ENCODE measurements around the gene ARHGEF39.

ARHGEF39 gene

DNA sequence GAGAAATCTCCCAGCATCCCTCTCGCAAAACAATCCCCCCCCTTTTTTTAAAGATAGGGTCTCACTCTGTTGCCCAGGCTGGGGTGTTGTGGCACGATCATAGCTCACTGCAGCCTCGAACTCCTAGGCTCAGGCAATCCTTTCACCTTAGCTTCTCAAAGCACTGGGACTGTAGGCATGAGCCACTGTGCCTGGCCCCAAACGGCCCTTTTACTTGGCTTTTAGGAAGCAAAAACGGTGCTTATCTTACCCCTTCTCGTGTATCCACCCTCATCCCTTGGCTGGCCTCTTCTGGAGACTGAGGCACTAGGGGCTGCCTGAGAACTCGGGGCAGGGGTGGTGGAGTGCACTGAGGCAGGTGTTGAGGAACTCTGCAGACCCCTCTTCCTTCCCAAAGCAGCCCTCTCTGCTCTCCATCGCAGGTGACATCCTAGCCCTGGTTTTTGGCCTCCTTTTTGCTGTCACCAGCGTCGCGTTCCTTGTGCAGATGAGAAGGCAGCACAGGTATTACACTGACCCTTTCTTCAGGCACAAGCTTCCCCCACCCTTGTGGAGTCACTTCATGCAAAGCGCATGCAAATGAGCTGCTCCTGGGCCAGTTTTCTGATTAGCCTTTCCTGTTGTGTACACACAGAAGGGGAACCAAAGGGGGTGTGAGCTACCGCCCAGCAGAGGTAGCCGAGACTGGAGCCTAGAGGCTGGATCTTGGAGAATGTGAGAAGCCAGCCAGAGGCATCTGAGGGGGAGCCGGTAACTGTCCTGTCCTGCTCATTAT lies 15.5 kb upstream of the ARHGEF39 start:
- DNase-seq (ENCODE audit: extremely low spot score, insufficient read length, low read depth) (no peak), FAIRE-seq (peak; percentile 49)

DNA sequence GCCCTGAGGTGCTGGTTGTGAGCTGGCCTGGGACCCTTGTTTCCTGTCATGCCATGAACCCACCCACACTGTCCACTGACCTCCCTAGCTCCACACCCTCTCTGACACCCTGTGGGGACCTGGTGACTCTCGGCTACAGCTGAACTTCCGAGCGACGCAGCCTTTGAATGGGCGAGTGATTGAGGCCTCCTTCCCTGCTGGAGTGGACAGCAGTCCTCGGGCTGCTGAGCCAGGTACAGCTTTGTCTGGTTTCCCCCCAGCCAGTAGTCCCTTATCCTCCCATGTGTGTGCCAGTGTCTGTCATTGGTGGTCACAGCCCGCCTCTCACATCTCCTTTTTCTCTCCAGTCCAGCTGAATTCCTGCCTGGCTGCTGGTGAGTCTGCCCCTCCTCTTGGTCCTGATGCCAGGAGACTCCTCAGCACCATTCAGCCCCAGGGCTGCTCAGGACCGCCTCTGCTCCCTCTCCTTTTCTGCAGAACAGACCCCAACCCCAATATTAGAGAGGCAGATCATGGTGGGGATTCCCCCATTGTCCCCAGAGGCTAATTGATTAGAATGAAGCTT lies 14.9 kb upstream of the ARHGEF39 start:
- no peak for DNase-seq (ENCODE audit: extremely low spot score, insufficient read length, low read depth)
- FAIRE-seq, result no peak

DNA sequence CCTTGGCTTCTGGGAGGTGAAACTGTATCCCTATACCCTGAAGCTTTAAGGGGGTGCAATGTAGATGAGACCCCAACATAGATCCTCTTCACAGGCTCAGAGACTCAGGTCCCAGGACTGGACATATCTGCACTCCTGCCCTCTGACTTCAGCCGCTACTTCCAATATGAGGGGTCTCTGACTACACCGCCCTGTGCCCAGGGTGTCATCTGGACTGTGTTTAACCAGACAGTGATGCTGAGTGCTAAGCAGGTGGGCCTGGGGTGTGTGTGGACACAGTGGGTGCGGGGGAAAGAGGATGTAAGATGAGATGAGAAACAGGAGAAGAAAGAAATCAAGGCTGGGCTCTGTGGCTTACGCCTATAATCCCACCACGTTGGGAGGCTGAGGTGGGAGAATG lies 14.1 kb upstream of the ARHGEF39 start:
- DNase-seq (ENCODE audit: extremely low spot score, insufficient read length, low read depth) (no peak), FAIRE-seq (no peak)

DNA sequence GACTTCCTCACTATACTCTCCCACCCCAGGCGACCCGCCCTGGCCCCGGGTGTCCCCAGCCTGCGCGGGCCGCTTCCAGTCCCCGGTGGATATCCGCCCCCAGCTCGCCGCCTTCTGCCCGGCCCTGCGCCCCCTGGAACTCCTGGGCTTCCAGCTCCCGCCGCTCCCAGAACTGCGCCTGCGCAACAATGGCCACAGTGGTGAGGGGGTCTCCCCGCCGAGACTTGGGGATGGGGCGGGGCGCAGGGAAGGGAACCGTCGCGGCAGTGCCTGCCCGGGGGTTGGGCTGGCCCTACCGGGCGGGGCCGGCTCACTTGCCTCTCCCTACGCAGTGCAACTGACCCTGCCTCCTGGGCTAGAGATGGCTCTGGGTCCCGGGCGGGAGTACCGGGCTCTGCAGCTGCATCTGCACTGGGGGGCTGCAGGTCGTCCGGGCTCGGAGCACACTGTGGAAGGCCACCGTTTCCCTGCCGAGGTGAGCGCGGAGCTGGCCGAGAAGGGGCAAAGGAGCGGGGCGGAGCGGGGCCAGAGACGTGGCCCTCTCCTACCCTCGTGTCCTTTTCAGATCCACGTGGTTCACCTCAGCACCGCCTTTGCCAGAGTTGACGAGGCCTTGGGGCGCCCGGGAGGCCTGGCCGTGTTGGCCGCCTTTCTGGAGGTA lies 10.9 kb upstream of the ARHGEF39 start:
- no peak for DNase-seq (ENCODE audit: extremely low spot score, insufficient read length, low read depth)

DNA sequence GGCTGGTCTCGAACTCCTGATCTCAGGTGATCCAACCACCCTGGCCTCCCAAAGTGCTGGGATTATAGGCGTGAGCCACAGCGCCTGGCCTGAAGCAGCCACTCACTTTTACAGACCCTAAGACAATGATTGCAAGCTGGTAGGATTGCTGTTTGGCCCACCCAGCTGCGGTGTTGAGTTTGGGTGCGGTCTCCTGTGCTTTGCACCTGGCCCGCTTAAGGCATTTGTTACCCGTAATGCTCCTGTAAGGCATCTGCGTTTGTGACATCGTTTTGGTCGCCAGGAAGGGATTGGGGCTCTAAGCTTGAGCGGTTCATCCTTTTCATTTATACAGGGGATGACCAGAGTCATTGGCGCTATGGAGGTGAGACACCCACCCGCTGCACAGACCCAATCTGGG lies 10.2 kb upstream of the ARHGEF39 start:
- DNase-seq (ENCODE audit: extremely low spot score, insufficient read length, low read depth), result no peak
- no peak for FAIRE-seq

More for the DNA sequence above, 10.9 kb upstream of the ARHGEF39 start:
- FAIRE-seq, result no peak

DNA sequence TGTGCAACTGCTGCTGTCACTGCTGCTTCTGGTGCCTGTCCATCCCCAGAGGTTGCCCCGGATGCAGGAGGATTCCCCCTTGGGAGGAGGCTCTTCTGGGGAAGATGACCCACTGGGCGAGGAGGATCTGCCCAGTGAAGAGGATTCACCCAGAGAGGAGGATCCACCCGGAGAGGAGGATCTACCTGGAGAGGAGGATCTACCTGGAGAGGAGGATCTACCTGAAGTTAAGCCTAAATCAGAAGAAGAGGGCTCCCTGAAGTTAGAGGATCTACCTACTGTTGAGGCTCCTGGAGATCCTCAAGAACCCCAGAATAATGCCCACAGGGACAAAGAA lies 9.0 kb upstream of the ARHGEF39 start:
- FAIRE-seq, result no peak
- no peak for DNase-seq (ENCODE audit: extremely low spot score, insufficient read length, low read depth)

DNA sequence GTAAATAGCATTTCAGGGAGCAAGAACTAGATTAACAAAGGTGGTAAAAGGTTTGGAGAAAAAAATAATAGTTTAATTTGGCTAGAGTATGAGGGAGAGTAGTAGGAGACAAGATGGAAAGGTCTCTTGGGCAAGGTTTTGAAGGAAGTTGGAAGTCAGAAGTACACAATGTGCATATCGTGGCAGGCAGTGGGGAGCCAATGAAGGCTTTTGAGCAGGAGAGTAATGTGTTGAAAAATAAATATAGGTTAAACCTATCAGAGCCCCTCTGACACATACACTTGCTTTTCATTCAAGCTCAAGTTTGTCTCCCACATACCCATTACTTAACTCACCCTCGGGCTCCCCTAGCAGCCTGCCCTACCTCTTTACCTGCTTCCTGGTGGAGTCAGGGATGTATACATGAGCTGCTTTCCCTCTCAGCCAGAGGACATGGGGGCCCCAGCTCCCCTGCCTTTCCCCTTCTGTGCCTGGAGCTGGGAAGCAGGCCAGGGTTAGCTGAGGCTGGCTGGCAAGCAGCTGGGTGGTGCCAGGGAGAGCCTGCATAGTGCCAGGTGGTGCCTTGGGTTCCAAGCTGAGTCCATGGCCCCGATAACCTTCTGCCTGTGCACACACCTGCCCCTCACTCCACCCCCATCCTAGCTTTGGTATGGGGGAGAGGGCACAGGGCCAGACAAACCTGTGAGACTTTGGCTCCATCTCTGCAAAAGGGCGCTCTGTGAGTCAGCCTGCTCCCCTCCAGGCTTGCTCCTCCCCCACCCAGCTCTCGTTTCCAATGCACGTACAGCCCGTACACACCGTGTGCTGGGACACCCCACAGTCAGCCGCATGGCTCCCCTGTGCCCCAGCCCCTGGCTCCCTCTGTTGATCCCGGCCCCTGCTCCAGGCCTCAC lies 8.4 kb upstream of the ARHGEF39 start, which contains the start of gene CA9:
CA9 (plus strand) TSS at position 797 of the 893 bp plus-strand sequence; CDS start at position 829, 32 bp downstream.
- DNase-seq (ENCODE audit: extremely low spot score, insufficient read length, low read depth) (no peak), FAIRE-seq (no peak)

DNA sequence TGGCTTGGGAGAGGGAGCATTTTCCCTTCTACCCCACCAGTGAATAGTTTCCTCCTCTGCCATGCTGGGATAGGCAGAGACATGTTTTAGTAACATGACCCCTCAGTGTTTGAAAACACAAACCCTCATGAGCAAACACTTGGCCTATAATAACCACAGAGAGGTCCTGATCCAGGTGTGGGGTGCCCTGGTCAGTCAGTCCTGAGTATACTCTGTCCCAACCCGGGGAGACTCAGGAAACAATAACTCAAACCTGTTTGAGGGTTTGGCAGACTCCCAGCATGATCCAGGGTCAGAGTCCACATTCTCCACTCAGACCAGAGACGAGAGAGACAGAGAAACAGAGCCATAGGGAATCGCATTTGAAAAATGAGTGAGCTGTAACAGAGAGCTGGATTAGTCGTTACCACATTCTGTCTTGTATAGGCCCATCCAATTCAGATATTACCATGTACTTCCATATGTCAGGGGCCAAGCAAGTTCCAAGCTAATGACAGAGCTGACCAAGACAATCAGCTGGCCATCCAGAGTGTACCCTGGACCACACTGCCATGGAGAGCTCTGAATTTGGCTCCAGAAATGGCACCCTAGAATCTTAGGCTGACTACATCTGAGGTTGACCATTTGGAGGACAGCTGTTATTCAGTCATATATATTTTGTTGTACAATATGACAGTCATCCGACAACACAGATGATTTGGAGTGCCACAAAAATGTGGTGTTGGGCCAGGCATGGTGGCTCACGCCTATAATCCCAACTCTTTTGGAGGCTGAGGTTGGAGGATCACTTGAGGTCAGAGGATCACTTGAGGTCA lies 4.5 kb upstream of the ARHGEF39 start:
- FAIRE-seq (no peak), DNase-seq (ENCODE audit: extremely low spot score, insufficient read length, low read depth) (no peak)

DNA sequence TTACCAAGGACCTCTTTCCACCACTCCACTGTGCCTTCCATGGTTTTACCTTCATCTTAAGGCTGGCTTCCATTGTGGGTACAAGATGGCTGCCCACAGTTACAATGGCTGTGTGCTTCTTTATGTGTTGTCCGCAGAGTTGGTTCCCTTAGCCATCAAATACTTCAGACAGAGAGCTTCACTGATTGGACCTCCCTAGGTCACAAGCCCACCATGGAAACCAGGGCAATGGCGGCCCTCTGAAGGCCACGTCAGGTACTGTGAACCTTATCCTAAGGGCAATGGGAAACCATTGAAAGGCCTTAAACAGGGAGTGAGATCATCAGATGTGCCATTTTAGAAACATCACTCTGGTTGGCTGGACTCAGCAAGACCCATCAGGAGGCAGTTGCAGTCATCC lies 2.9 kb upstream of the ARHGEF39 start:
- DNase-seq (ENCODE audit: extremely low spot score, insufficient read length, low read depth), result no peak
- FAIRE-seq, result no peak

DNA sequence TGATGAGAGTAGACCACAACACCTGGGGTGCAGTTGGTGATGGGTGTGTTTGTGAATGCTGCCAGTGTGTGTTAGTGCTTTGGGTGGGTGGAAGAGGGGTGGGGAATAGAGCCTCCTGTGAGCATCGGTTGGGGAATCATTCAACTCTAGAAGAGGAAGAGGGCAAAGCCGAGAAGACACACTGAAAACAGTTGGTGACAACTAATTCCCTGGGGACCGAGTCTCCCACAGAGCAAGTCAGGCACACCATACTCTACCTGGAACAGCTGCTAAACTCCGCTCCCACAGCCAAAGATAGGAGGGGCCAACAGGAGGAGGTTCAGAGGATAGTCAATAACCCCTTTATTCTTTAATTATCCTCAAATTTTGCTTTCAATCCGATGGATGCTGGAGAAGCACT lies 1.6 kb upstream of the ARHGEF39 start:
- DNase-seq (ENCODE audit: extremely low spot score, insufficient read length, low read depth), result no peak
- peak; percentile 45 for FAIRE-seq

DNA sequence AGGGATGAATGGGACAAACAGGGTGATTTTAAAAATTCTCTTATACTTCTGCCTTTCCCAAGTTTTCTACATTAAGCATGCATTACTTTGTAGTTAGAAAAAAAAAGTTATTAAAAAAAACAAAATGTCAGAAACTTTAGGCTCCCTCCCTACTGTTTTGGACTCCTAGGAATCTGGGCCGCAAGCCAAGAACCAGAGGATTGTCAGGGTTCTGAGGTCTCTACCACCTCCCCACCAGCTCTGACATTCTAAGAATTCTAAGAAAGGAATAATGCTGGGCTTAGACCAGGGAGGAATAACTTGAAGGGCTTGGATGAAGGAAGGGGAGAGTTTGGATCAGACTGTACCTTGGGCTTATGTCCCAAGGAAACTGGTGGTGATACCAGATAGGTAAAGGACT lies 1.1 kb upstream of the ARHGEF39 start:
- DNase-seq (ENCODE audit: extremely low spot score, insufficient read length, low read depth) (no peak), FAIRE-seq (no peak)

DNA sequence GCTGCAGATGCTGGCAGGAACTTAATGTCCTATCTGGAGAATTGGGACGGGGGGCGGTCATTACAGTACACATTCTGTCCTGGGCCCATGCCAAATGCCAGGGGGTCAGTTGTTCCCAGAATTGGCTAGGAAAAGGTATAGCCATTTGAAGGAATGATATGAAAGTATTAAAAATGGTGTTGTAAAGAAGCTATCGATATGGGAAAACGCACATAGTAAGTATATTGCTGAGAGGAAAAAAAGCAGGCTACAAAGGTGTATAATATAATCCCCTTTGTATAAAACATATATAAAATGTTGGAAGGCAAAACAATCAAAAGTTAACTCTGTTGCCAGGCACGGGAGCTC lies 450 bp upstream of the ARHGEF39 start:
- DNase-seq (ENCODE audit: extremely low spot score, insufficient read length, low read depth) (no peak), FAIRE-seq (no peak)

DNA sequence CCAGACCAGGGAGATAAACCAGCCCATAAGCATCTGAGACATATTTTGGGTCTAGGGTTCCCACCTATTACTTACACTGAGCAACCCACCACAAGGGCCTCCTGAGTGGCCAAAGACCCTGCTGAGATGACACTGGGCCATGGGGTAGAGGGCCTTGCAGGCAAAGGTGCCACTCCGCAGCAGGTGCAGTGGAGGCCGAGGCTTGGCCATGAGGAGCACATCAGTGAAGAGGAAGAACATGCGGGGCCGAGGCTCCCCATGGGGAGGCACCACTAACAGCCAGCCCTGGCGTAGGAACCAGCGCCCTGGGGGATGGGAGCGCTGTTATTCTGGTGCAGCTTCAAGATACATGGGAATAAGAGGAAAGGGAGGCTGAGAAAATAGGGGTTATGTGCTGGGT lies 2.6 kb downstream of the ARHGEF39 start:
- no peak for FAIRE-seq
- DNase-seq (ENCODE audit: extremely low spot score, insufficient read length, low read depth), result no peak

DNA sequence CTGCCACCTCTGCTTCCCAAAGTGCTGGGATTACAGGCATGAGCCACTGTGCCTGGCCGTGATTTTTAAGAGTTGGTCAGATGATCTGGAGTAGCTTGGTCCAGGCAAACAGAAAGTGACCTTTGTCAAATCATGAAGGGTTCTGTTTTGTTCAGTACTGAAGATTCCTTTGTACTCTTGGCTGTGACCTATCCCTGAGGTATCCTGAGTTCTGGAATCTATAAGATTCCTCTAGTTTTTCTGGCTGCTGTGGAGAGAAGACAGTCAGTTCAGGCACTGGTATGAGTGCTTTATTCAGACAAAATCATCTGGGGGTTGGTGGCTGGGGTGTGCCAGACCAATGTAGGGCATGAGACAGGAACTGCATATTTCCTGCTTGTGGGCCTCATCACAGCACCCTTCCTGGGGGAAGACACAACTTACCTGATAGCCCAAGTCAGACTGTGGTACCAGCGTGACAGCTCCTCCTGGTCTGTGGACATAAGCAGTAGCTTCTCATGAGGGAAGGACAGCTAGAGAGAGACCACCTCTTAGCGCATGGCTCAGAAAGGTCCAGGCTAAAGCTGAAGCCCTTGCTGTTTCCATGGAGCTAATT lies 3.1 kb downstream of the ARHGEF39 start:
- DNase-seq (ENCODE audit: extremely low spot score, insufficient read length, low read depth) (no peak), FAIRE-seq (no peak)

DNA sequence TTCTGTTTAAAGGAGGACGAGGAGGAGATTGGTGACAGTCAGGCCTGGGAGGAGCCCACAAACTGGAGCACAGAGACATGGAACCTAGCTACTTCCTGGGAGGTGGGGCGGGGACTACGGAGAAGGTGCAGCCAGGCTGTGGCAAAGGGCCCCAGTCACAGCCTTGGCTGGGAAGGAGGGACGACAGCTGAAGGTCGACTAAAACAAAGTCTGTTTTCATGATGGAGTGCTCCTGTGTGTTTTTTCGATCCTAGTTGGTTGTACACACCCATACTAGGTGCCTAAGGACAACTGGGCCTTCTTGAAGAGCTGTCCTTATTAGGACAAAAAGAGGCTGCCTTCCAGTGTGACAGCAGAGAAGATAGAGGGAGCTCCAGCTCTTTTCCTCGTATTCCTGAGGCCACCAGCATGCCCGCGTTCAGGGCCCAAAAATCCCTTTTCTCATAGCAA lies 4.0 kb downstream of the ARHGEF39 start:
- DNase-seq (ENCODE audit: extremely low spot score, insufficient read length, low read depth) (no peak), FAIRE-seq (no peak)

DNA sequence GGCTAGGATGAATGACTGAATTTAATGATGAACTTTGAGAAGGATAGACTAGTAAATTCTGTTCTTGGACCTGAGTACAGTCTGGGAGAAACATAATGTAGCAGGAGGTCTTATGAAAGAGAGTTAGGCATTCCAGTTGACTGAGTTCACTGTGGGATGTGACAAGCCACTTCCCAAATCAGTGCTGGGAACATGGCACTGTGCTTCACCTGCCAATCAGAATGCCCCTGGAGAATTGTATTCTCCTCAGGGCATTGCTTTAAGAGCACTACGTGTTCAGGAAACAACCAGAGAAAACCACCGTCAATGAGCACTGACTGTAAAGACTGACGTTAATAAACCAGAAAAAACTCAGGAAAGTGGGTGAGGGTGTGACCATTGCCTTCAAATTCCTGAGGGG lies 5.7 kb downstream of the ARHGEF39 start:
- FAIRE-seq, result no peak
- no peak for DNase-seq (ENCODE audit: extremely low spot score, insufficient read length, low read depth)

DNA sequence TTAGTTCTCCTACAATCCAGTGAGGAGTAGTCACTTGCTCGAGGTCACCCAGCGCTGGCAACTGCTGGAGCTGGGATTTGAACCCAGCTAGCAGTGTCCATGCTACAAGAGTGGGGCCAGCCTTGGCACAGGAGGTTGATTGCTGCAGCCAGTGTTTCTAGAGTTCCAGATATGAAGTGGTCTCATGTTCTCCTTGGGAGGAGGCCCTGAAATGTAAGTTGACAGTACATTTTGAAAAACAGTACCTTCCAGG lies 6.1 kb downstream of the ARHGEF39 start:
- FAIRE-seq (no peak), DNase-seq (ENCODE audit: extremely low spot score, insufficient read length, low read depth) (no peak)

DNA sequence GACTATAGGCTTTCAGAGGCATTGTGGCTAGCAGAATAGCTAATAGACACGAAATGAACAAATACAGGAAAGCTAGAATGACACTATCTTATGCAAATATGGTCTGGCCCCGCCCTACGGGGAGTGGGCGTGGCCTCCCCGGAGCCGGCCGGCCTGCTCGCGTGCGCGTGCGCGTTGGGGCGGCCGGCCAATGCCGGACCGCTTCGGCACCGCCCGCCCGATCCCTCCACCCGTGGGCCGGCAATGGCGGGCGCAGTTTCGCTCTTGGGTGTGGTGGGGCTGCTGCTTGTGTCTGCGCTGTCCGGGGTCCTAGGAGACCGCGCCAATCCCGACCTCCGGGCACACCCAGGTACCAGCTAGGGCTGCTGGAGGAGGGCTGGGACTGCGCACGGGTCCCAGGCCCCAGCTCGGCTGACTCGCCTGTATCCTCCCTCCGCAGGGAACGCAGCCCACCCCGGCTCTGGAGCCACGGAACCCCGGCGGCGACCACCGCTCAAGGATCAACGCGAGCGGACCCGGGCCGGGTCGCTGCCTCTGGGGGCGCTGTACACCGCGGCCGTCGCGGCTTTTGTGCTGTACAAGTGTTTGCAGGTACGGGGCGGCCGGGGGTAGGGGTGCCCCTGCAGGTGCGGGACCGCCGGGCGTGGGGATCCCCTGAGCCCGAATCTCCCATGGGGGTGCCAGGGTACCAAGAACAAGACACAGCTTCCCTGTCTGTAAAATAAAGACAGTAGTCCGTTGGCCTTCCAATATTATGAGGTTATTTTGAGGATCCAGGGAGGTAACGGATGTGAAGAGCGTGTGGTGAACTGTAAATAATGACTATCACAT lies 6.6 kb downstream of the ARHGEF39 start, which contains the start of gene CCDC107:
CCDC107 (plus strand) TSS at position 156 of the 831 bp plus-strand sequence; CDS start at position 244, 88 bp downstream.
- DNase-seq (ENCODE audit: extremely low spot score, insufficient read length, low read depth) (peak; percentile 86), FAIRE-seq (no peak)
